Endothelial cell of umbilical vein (primary cell): ENCODE results near the gene ABCC2. TPM values are rescaled to one million over a fixed set of nuclear protein-coding genes. Genes with fewer than 3 reads are reported as not detected.

Source experiments
- BruUV-seq: library from RNA; stranded (reverse); fragments of 400-500 nt; replicated peaks from 2 replicates; lab custom pipeline; 2021; lab: Mats Ljungman, UMichigan
- CTCF ChIA-PET: fragments of 300-600, 350-600 bp; sonication (Branson Sonifier 250); formaldehyde crosslinking; loops from one replicate; lab custom pipeline; 2021; ENCODE audit warnings: antibody characterized with exemption, inconsistent platforms; lab: Charles Lee
- POLR2A ChIA-PET: fragments of 300-600, 350-600 bp; sonication (Branson Sonifier 250); formaldehyde crosslinking; loops from one replicate; lab custom pipeline; 2021; ENCODE audit warnings: antibody characterized with exemption, inconsistent platforms; lab: Charles Lee
- DNase-seq: peaks from one replicate; pipeline ENCODE4 v3.0.0-alpha.2; 2011; ENCODE audit warnings: low read depth, low spot score
- FAIRE-seq: peaks from 2 replicates; lab custom pipeline; 2011; peaks lifted over from hg19 to GRCh38; lab: Jason Lieb, UNC
- H2AFZ ChIP-seq: 2 replicates; pipeline ENCODE4 v1.6.0; 2012; ENCODE audit warnings: low read depth, low read length, control low read depth, inconsistent platforms
- H3K27ac ChIP-seq: 2 replicates; pipeline ENCODE4 v1.5.1; 2011; ENCODE audit warnings: low read depth, mild to moderate bottlenecking, control low read depth, low read length, moderate library complexity; ENCODE audit not compliant: insufficient read depth
- H3K27me3 ChIP-seq, 2 experiments: 2 replicates each; pipeline versions ENCODE4 v1.6.0 to v1.6.1; 2011; ENCODE audit warnings: low read length in 2 of 2, mixed read lengths in 1 of 2; ENCODE audit not compliant: control insufficient read depth in 2 of 2, insufficient read depth in 2 of 2
- H3K36me3 ChIP-seq, 2 experiments: 2 replicates in 1 of 2; 3 replicates in 1 of 2; pipeline ENCODE4 v1.5.1; 2011; ENCODE audit warnings: low read length in 2 of 2, mild to moderate bottlenecking in 1 of 2, moderate library complexity in 1 of 2; ENCODE audit not compliant: control insufficient read depth in 2 of 2, insufficient read depth in 2 of 2; ENCODE audit errors: extremely low read depth in 1 of 2
- H3K4me1 ChIP-seq: 3 replicates; pipeline ENCODE4 v1.5.1; 2011; ENCODE audit warnings: mild to moderate bottlenecking, low read length; ENCODE audit not compliant: control insufficient read depth, insufficient read depth; ENCODE audit errors: extremely low read depth
- H3K4me2 ChIP-seq: 2 replicates; pipeline ENCODE4 v1.6.1; 2011; ENCODE audit warnings: low read length, control low read depth, mixed read lengths; ENCODE audit not compliant: insufficient read depth
- H3K4me3 ChIP-seq, 3 experiments: fragments of 200-600 bp in 1 of 3; sonication (generic), shearing (Covaris generic) in 1 of 3; replicated peaks in 1 of 3; 2 replicates each; pipeline ENCODE4 v1.5.1; 2011 to 2016; ENCODE audit warnings: control low read depth in 3 of 3, low read length in 3 of 3, mild to moderate bottlenecking in 2 of 3, inconsistent platforms in 1 of 3, low read depth in 1 of 3, moderate library complexity in 1 of 3; ENCODE audit not compliant: insufficient read depth in 1 of 3
- H3K79me2 ChIP-seq: 2 replicates; pipeline ENCODE4 v1.6.0; 2012; ENCODE audit warnings: low read length, inconsistent platforms; ENCODE audit not compliant: control insufficient read depth, insufficient read depth
- H3K9ac ChIP-seq: replicated peaks from 2 replicates; pipeline ENCODE3; 2011; ENCODE audit warnings: low read length, control low read depth; ENCODE audit not compliant: insufficient read depth; ENCODE audit errors: extremely low read depth
- H3K9me1 ChIP-seq: replicated peaks from 3 replicates; pipeline ENCODE4 v1.6.0; 2011; ENCODE audit warnings: mild to moderate bottlenecking, low read length; ENCODE audit not compliant: control insufficient read depth, insufficient read depth; ENCODE audit errors: extremely low read depth
- H3K9me3 ChIP-seq: replicated peaks from 2 replicates; pipeline ENCODE4 v1.5.1; 2012; ENCODE audit warnings: low read length, inconsistent platforms; ENCODE audit not compliant: control insufficient read depth, insufficient read depth
- H4K20me1 ChIP-seq: replicated peaks from 2 replicates; pipeline ENCODE3; 2011; ENCODE audit warnings: mild to moderate bottlenecking, low read length; ENCODE audit not compliant: control insufficient read depth, insufficient read depth; ENCODE audit errors: extremely low read depth
- FOS ChIP-seq: IDR thresholded peaks from 2 replicates; pipeline ENCODE4 v1.6.1; 2011; ENCODE audit warnings: mild to moderate bottlenecking, low read length, moderate library complexity, borderline replicate concordance; ENCODE audit not compliant: insufficient read depth
- GATA2 ChIP-seq: IDR thresholded peaks from 2 replicates; pipeline ENCODE4 v1.7.0; 2011; ENCODE audit warnings: low read depth, mild to moderate bottlenecking, moderate library complexity, mixed read lengths, low read length; ENCODE audit not compliant: insufficient read length, insufficient read depth
- MYC ChIP-seq: IDR thresholded peaks from one replicate; pipeline ENCODE4 v1.6.1; 2011; ENCODE audit warnings: mild to moderate bottlenecking, low read depth, low read length
- POLR2AphosphoS5 ChIP-seq: IDR thresholded peaks from 2 replicates; pipeline ENCODE4 v1.6.1; 2012; ENCODE audit warnings: low read depth, mild to moderate bottlenecking, control low read depth, low read length, moderate library complexity; ENCODE audit not compliant: insufficient read depth
- dilution Hi-C: fragments of 300-500 bp; cut with MboI; formaldehyde crosslinking; loops from one replicate; pipeline ENCODE4 v1.15.0; 2019; ENCODE audit warnings: low sequenced_read_pairs; ENCODE audit not compliant: extremely low pct_ligation_motif_present
- intact Hi-C: fragments of 100-400 bp; cut with micrococcal nuclease; formaldehyde crosslinking; loops from one replicate; pipeline ENCODE4 v1.10.0; 2022
- polyA plus RNA-seq, 4 experiments: library from polyadenylated mRNA; depleted of rRNA in 3 of 4; stranded (reverse) in 3 of 4; unstranded in 1 of 4; fragments of >200 nt; gene quantifications; 2 replicates each; pipeline versions ENCODE4 v1.2.1 to v1.2.3, GENCODE V29; 2011 to 2012; ENCODE audit warnings: missing spikeins in 1 of 4
- total RNA-seq: library from RNA; stranded (reverse); gene quantifications from 2 replicates; pipeline ENCODE4 v1.2.3, GENCODE V29; 2021
- TF ChIP-seq, protein P1 (sequence below), 2 donors: IDR thresholded peaks; 1 replicate in 1 of 2; 2 replicates in 1 of 2; pipeline ENCODE4 v1.5.1; 2011; ENCODE audit warnings: low read length in 2 of 2, mild to moderate bottlenecking in 2 of 2, moderate library complexity in 2 of 2, control low read depth in 1 of 2, inconsistent platforms in 1 of 2, low read depth in 1 of 2; ENCODE audit not compliant: insufficient read depth in 1 of 2; ENCODE audit errors: extremely low read depth in 1 of 2

Gene ABCC2
- total and polyA plus RNA-seq, 2 donors (not counting 3 experiments of a cell fraction or from before 2014, with no cell fraction given): 1.5 to 3.3 TPM

DNA sequence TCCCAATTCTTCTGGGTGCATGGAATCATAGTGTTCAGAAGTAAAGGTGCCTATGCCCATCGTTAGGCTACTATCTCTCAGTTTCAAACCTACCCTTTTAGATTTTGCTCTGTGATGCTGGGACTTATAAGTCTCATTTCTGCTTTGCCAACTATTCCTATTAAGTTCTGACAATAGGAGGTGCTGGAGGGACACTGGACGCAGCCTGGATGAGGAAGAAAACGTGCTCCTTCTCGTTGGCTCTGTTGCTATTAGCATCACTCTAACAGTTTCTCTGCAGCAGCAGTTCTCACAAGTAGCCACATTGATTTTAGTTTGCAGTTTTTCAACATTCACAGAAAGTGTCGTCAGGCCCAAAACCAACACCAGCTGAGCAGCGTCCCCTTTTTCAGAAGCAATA is 72.4 kb downstream of the ABCC2 start:
- H3K9me3 ChIP-seq: no peaks in the 10 kb centered on the region
- no peak overlapping the region for H3K27ac ChIP-seq
- no peaks in the 10 kb centered on the region for H4K20me1 ChIP-seq
- H3K9me1 ChIP-seq: no peaks in the 10 kb centered on the region
- H3K4me1 ChIP-seq: no peaks in the 10 kb centered on the region
- no peak overlapping the region for H3K4me3 ChIP-seq
- no peak for TF ChIP-seq GATA2
- TF ChIP-seq, protein P1, sequence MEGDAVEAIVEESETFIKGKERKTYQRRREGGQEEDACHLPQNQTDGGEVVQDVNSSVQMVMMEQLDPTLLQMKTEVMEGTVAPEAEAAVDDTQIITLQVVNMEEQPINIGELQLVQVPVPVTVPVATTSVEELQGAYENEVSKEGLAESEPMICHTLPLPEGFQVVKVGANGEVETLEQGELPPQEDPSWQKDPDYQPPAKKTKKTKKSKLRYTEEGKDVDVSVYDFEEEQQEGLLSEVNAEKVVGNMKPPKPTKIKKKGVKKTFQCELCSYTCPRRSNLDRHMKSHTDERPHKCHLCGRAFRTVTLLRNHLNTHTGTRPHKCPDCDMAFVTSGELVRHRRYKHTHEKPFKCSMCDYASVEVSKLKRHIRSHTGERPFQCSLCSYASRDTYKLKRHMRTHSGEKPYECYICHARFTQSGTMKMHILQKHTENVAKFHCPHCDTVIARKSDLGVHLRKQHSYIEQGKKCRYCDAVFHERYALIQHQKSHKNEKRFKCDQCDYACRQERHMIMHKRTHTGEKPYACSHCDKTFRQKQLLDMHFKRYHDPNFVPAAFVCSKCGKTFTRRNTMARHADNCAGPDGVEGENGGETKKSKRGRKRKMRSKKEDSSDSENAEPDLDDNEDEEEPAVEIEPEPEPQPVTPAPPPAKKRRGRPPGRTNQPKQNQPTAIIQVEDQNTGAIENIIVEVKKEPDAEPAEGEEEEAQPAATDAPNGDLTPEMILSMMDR (IDR thresholded peaks at IDR 0.05; ENCODE audit: extremely low read depth in 1 of 2, insufficient read depth in 1 of 2, low read depth in 1 of 2, low read length in 2 of 2): peak; percentile 53 to 66
- BruUV-seq: no TSS peak
- no peaks in the 10 kb centered on the region for H3K27me3 ChIP-seq
- no peak overlapping the region for H3K4me2 ChIP-seq
- CTCF ChIA-PET: interaction anchor here (0.9 to 10.4 kb wide), 5 partner anchors 9 to 194 kb away, joined by 3 to 75 read pairs (median 5); no protein-coding TSS in a partner anchor
- FAIRE-seq (peak; percentile 55), DNase-seq (peak; percentile 91)
- peak overlapping the region; percentile 23 for H2AFZ ChIP-seq
- intact Hi-C loops: loop anchor here (1.0 to 2.0 kb wide), 3 partner anchors 110 to 191 kb away; no protein-coding TSS in a partner anchor
- no peak overlapping the region for H3K9ac ChIP-seq
- H3K79me2 ChIP-seq: no peaks in the 10 kb centered on the region
- POLR2A ChIA-PET: no interaction called here
- H3K36me3 ChIP-seq: no peaks in the 10 kb centered on the region
- dilution Hi-C loops: no loop called here

DNA sequence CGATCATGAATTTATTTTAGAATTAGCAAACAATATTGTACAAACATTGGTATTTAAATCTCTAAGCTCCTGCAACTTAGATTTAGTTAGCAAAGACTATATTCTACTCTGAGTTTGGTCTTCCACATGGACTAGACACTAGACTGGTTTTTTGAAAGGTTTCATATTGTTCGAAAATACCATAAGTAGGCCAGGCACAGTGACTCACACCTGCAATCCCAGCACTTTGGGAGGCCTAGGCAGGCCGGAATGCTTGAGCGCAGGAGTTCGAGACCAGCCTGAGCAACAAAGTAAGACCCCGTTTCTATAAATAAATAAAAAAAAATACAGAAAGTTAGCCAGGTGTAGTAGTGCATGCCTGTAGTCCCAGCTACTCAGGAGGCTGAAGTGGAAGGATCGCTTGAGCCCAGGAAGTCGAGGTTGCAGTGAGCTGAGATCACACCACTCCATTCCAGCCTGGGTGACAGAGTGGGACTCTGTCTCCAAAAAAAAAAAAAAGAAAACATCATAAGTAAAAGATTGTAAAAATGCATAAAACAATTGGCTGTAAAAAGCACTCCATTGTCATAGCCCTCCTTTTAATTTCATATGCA is 73.1 kb downstream of the ABCC2 start:
- TF ChIP-seq POLR2AphosphoS5 (no peak), MYC (no peak), FOS (no peak)
- POLR2A ChIA-PET: no interaction called here
- CTCF ChIA-PET: interaction anchor here (1.5 to 10.4 kb wide), 4 partner anchors 9 to 190 kb away, joined by 5 to 75 read pairs (median 38); partner anchors contain the start of gene DNMBP
- no peaks in the 10 kb centered on the region for H3K27me3 ChIP-seq
- H3K4me3 ChIP-seq: no peak overlapping the region
- dilution Hi-C loops: no loop called here
- no peak overlapping the region for H3K4me2 ChIP-seq
- H3K4me1 ChIP-seq: no peaks in the 10 kb centered on the region
- BruUV-seq: no TSS peak
- DNase-seq (no peak), FAIRE-seq (no peak)
- H2AFZ ChIP-seq: no peak overlapping the region
- no peaks in the 10 kb centered on the region for H4K20me1 ChIP-seq
- no peaks in the 10 kb centered on the region for H3K9me3 ChIP-seq
- H3K9me1 ChIP-seq: no peaks in the 10 kb centered on the region
- no peaks in the 10 kb centered on the region for H3K79me2 ChIP-seq
- intact Hi-C loops: loop anchor here (1.0 to 2.0 kb wide), 3 partner anchors 109 to 191 kb away; no protein-coding TSS in a partner anchor
- no peak overlapping the region for H3K9ac ChIP-seq
- no peak overlapping the region for H3K27ac ChIP-seq
- H3K36me3 ChIP-seq: no peaks in the 10 kb centered on the region
